ENCODE measurements around the gene TBC1D26.
"Not testable (repeated sequence)": the region's sequence is repeated elsewhere in the genome, so short reads cannot be mapped to it uniquely, and the experiment has no call there.

The TBC1D26 gene

DNA sequence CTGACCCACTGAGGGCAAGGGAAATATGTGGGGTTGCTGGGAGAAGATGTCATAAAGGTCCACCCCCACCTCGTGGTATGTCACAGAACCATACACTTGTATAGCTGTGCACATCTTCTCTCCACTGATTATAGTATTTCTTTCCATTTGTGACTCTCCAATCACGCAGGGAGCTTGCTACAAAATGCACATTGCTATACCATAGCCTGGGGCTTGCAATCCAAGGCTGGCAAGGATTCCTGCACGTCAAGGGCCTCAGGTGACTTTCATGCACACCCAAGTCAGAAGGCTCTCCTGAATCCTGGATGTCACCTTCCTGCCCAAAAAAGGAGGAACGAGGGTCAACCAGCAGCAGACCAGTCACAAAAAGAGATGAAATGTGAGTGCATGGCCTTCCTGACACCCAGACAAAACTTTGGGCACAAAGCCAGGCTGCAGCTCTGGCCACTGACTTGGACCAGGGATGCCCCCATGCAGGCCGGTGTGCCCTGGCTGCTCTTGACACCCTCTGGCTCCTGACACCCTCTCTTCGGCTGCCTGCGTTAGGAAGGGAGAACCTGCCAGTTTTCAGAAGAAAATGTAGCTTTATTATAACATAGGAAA, 12.1 kb downstream of the TBC1D26 start:
- DNase-seq: no peak

DNA sequence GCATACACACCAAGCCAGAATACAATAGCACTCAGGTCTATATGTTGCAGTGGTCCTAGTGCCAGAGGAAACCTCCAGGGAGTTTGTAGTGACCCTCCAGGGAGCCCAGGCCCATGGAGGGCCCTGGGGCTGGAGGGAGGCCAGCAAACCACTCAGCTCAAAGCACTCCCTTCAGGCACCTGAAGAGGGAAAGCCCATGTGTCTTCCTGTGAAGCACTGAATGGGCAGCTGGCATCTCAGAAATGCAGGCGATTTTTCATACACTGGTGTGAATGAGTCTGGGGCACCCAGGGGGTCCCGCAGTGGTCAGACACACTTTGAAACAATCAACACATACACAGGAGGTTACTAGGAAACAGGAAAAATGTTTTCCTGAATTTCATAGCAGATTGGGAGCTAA, 12.8 kb downstream of the TBC1D26 start:
- DNase-seq: no peak

DNA sequence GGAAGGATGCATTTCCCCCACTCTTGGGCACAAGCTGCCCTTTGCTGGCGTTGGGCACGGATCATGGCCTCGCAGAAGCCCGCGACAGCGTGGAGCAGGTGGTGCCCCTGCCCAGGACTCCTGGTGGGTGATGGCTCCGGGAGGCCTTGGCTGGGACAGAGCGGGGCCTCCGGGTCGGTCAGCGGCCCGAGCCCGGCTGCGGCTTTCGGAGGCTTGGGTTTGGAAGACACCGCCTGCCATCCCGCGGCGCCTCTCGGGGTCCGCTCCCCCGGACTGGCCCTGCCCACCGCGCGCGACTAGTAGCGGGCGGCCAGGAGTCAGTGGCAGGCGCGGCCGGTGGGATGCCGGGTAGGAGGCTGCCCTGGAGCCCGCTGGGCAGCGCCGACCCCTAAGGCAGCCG, 17.3 kb downstream of the TBC1D26 start:
- not testable (repeated sequence) for DNase-seq

DNA sequence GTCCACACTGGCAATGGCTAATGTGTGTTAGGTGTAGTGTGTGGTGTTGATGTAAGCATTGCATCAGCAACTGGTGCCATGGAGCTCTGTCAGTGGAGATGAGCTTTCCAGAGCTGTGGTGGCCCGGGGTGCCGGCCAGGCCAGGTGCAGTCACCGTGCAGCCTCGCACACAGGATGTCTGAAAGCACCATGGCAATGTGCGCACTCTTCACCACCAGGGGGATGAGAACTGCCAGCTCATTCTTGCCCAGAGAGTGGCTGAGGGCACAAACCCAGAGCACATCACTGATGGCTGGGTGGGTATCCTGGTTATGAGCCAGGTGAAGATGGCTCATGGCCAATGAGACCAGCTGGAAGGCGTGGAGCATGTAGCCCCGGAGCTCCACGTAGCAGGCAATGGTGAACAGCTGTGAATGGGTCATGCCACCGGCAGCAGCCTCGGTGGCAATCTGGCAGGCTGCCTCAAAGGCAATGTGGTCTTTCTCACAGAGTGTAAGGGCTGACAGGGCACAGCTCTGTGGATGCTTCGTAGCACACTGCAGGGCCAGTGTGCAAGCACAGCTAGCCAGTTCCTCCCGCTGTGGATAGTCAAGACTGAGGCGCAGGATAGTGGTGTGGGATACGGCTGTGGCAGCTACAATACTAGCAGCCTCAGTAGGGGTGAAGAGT, 36.9 kb downstream of the TBC1D26 start:
- DNase-seq: not testable (repeated sequence)

DNA sequence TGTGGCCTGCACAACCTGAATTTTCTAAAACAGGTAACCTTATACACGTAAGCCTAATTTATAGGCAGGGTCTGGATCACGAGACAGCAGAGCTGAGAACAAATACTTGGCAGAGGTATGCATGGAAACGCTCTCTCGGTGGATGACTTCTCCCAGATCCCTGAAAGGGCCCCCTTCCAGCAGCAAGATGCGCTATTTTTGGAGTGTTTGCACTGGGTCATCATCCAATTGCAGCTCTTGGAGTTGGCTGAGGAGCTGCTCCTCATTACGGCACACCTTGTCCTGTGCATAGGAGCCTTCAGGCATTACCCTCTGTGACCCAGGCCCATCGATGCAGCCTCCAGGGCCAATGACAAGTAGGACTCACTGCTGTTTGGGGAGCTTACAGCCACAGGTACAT, 38.6 kb downstream of the TBC1D26 start:
- DNase-seq: not testable (repeated sequence)

DNA sequence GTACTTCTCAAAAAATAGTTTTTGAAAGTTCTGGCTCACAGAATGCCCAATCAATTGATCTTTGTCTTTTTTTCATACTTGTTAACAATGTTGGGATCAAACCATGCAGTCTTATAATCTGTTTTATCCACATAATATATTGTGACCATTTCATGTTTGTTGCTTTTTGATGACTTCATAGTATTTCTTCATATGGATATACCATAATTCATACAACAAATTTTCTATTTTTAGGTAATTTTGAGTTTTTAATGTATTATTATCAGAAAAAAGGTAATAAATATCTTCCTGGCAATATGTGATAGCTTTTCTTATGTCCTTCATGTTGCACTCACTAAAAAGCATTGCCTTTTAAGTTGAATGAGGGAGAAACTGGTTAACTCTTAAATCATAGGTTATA, 44.8 kb downstream of the TBC1D26 start:
- DNase-seq: no peak

DNA sequence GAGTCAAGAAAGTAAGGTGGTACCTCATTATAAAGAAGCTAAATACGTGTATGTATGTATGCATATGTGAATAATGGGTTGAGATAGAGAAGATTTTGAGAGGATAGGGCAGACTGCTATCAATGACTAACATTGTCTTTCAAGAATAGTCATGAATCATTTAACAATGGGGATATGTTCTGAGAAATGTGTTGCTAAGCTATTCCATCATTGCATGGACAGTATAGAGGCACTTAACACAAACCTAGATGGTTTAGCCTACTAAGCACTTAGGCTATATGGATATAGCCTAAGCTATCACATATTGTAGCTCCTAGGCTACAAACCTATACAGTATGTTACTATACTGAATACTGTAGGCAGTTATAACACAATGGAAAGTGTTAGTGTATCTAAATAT, 45.2 kb downstream of the TBC1D26 start:
- DNase-seq: no peak

DNA sequence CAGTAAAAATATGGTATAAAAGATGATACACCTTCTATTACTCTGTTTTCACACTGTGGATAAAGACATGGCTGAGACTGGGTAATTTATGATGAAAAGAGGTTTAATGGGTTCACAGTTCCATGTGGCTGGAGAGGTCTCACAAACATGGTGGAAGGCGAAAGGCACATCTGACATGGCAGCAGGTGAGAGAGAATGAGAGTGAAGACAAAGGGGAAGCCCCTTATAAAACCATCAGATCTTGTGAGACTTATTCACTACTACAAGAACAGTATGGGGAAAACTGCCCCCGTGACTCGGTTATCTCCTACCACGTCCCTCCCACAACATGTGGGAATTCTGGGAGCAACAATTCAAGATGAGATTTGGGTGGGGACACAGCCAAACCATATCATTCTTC, 45.6 kb downstream of the TBC1D26 start:
- DNase-seq: no peak

DNA sequence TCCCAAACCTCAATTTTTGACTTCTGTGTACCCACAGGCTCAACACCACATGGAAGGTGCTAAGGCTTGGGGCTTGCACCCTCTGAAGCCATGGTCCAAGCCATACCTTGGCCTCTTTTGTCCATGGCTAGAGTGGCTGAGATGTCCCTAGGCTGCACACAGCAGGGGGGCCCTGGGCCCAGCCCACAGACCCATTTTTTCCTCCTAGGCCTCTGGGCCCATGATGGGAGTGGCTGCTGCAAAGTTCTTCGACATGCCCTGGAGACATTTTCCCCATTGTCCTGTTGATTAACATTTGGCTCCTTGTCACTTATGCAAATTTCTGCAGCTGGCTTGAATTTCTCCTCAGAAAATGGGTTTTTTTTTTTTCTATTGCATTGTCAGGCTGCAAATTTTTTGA, 47.0 kb downstream of the TBC1D26 start:
- DNase-seq: no peak

DNA sequence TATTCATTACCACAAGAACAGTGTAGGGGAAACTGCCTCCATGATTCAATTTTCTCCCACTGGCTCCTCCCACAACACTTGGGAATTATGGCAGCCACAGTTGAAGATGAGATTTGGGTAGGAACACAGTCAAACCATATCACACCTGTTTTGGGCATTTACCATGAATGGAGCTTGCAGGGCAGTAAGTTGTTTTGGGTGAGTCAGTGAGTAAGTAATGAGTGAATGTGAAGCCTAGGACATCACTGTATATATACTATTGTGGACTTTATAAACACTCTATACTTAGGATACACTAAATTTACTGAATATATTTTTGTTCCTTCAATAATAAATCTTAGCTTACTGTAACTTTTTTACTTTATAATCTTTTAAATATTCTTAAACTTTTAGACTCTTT, 48.1 kb downstream of the TBC1D26 start:
- no peak for DNase-seq

DNA sequence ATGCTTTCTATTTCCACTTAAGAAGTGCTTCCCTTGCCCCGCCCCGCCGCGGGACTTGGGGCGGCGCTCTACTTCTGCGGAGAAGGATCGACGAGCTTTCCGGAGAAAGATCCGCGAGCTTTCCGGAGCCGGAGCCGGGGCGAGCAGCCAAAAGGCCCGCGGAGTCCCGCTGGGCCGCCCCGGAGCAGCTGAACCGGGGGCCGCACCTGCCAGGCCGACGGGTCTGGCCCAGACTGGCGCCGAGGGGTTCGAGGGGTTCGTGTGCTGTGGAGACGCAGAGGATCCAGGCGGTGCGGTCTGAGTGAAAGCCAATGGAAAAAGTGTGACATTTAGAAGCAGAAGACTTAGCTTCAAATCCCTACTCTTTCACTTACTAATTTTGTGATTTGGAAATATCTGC, 50.8 kb downstream of the TBC1D26 start:
- DNase-seq: no peak

DNA sequence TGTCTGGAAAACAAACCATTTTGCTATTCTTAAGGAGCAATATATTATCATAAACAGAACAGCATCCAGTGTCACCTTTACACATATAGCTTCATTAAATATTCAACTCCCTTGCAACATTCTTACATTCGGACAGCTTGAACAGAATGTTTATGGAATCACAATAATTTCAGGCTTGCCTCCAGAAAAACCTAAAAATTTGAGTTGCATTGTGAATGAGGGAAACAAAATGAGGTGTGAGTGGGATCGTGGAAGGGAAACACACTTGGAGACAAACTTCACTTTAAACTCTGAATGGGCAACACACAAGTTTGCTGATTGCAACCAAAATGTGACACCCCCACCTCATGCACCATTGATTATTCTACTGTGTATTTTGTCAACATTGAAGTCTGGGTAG, 51.4 kb downstream of the TBC1D26 start:
- DNase-seq: no peak

DNA sequence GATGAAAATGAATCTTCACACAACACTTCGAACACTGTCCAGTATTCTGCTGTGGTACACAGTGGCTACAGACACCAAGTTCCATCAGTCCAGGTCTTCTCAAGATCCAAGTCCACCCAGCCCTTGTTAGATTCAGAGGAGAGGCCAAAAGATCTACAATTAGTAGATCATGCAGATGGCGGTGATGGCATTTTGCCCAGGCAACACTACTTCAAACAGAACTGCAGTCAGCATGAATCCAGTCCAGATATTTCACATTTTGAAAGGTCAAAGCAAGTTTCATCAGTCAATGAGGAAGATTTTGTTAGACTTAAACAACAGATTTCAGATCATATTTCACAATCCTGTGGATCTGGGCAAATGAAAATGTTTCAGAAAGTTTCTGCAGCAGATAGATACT, 52.3 kb downstream of the TBC1D26 start:
- not testable (repeated sequence) for DNase-seq

DNA sequence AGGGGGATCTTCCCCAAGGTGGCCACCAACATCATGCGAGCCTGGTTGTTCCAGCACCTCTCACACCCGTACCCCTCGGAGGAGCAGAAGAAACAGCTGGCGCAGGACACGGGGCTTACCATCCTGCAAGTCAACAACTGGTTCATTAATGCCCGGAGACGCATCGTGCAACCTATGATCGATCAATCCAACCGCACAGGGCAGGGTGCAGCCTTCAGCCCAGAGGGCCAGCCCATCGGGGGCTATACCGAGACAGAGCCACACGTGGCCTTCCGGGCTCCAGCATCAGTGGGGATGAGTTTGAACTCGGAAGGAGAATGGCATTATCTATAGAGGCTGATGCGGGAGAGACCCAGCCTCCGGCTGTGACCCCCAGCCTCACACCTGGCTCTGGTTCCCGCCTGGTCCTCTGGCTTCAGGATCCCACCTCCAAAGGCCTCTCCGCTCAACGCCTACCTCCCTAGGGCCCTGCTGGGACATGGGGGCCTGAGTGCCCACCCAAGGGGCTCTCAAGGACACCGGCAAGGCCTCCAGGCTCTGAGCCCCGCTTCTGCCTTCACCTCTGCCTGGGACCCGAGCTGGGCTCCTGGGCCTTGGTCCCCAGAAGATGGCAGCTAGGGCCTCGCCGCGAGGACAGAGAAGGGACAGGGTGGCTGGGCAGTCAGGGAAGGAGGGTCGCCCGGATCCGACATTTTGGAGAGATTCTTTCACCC, 55.4 kb downstream of the TBC1D26 start:
- not testable (repeated sequence) for DNase-seq

DNA sequence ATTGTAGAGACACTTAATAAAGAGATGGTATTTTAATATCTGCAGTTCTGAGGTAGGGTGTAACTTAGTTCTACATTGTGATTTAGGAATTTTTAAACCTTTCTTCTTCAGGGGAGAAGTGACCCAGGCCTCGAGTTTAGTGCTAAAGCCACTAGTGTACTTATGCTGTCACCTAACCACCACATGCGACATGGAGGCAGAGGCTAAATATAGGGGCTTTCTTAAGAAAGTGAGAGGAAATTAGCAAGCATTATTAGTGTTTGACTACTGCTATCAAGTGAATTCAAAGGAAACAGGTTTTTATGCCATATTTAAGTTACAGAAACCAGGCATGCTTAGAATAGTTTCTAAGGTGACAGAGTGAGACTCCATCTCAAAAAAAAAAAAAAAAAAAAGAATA, 56.3 kb downstream of the TBC1D26 start:
- DNase-seq: not testable (repeated sequence)
